Activated CD4-positive, alpha-beta memory T cell treated with anti-CD3 and anti-CD28 coated beads for 36 hours (primary cell): ENCODE results near the gene RASGRP1. TPM values are rescaled to one million over a fixed set of nuclear protein-coding genes. Genes with fewer than 3 reads are reported as not detected.

Experiments
- CTCF ChIA-PET: fragments of 350-600 bp; sonication (Branson Sonifier 250); formaldehyde crosslinking; loops from one replicate; lab custom pipeline; 2021; ENCODE audit warnings: antibody characterized with exemption, inconsistent platforms; lab: Charles Lee
- POLR2A ChIA-PET: fragments of 350-600 bp; sonication (Branson Sonifier 250); formaldehyde crosslinking; loops from one replicate; lab custom pipeline; 2021; ENCODE audit warnings: antibody characterized with exemption; lab: Charles Lee
- DNase-seq: peaks from one replicate; pipeline ENCODE4 v3.0.0-alpha.2; 2020
- H3K27ac Mint-ChIP-seq: one replicate; pipeline ENCODE4 v1.8.0; 2021; ENCODE audit warnings: mixed read lengths
- H3K27me3 Mint-ChIP-seq: one replicate; pipeline ENCODE4 v1.8.0; 2021; ENCODE audit warnings: mixed read lengths
- H3K36me3 Mint-ChIP-seq: one replicate; pipeline ENCODE4 v1.8.0; 2021; ENCODE audit warnings: mixed read lengths
- H3K4me1 Mint-ChIP-seq: one replicate; pipeline ENCODE4 v1.8.0; 2021; ENCODE audit warnings: low read depth, mixed read lengths
- H3K4me3 Mint-ChIP-seq: one replicate; pipeline ENCODE4 v1.8.0; 2021; ENCODE audit warnings: mild to moderate bottlenecking, mixed read lengths
- H3K9me3 Mint-ChIP-seq: one replicate; pipeline ENCODE4 v1.8.0; 2021; ENCODE audit warnings: mixed read lengths
- intact Hi-C: fragments of 100-400 bp; cut with micrococcal nuclease; formaldehyde crosslinking; loops from one replicate; pipeline ENCODE4 v1.15.1; 2023
- total RNA-seq, 2 experiments: library from RNA; stranded (reverse); gene quantifications; one replicate each; pipeline ENCODE4 v1.2.3, GENCODE V29; 2021

RASGRP1 gene
- total RNA-seq, 2 experiments from 2014 or later = 167 to 174 TPM

GRCh38 chr15:38461066-38461833 is 103.4 kb downstream of the RASGRP1 start:
- CTCF ChIA-PET = interaction anchor here (1.0 to 4.3 kb wide), 4 partner anchors 13 to 246 kb away, joined by 3 to 21 read pairs (median 5); no protein-coding TSS in a partner anchor
- peaks cover 1% of the 10 kb centered on the region for H3K36me3 Mint-ChIP-seq
- peaks cover 36% of the 10 kb centered on the region for H3K4me1 Mint-ChIP-seq

GRCh38 chr15:38460543-38460942 is 104.1 kb downstream of the RASGRP1 start:
- intact Hi-C loops = no loop called here
- ChIA-PET CTCF (interaction anchor here (1.0 to 4.3 kb wide), 4 partner anchors 14 to 247 kb away, joined by 3 to 21 read pairs (median 5); no protein-coding TSS in a partner anchor), POLR2A (no interaction called here)
- DNase-seq = no peak
- Mint-ChIP-seq H3K9me3 (no peaks in the 10 kb centered on the region), H3K36me3 (no peaks in the 10 kb centered on the region), H3K4me1 (peaks cover 41% of the 10 kb centered on the region), H3K27ac (no peak overlapping the region), H3K4me3 (no peak overlapping the region), H3K27me3 (no peaks in the 10 kb centered on the region)

More at GRCh38 chr15:38461066-38461833, 103.4 kb downstream of the RASGRP1 start:
- Mint-ChIP-seq H3K4me3 (no peak overlapping the region), H3K27ac (no peak overlapping the region), H3K27me3 (no peaks in the 10 kb centered on the region), H3K9me3 (no peaks in the 10 kb centered on the region)
- POLR2A ChIA-PET = no interaction called here
- intact Hi-C loops = no loop called here
- no peak for DNase-seq

GRCh38 chr15:38459480-38459879 is 105.1 kb downstream of the RASGRP1 start:
- Mint-ChIP-seq H3K4me1 (peaks cover 47% of the 10 kb centered on the region), H3K9me3 (no peaks in the 10 kb centered on the region), H3K27me3 (no peaks in the 10 kb centered on the region), H3K36me3 (no peaks in the 10 kb centered on the region), H3K27ac (no peak overlapping the region), H3K4me3 (no peak overlapping the region)
- DNase-seq = no peak
- ChIA-PET CTCF (interaction anchor here (1.9 to 4.3 kb wide), 3 partner anchors 19 to 240 kb away, joined by 7 to 21 read pairs (median 17); no protein-coding TSS in a partner anchor), POLR2A (no interaction called here)
- intact Hi-C loops = no loop called here

- H3K27ac Mint-ChIP-seq = no peak overlapping the region
- H3K4me3 Mint-ChIP-seq = no peak overlapping the region
- peaks cover 47% of the 10 kb centered on the region for H3K4me1 Mint-ChIP-seq
- no peaks in the 10 kb centered on the region for H3K9me3 Mint-ChIP-seq
- DNase-seq = no peak
- ChIA-PET POLR2A (no interaction called here), CTCF (interaction anchor here (1.9 to 4.3 kb wide), 3 partner anchors 18 to 241 kb away, joined by 7 to 21 read pairs (median 17); no protein-coding TSS in a partner anchor)
- intact Hi-C loops = no loop called here
- peaks cover 3% of the 10 kb centered on the region for H3K36me3 Mint-ChIP-seq
- H3K27me3 Mint-ChIP-seq = no peaks in the 10 kb centered on the region
Observed at GRCh38 chr15:38458646-38459045, 106.0 kb downstream of the RASGRP1 start.

- CTCF ChIA-PET = interaction anchor here (0.5 to 3.4 kb wide), 14 partner anchors 8 to 253 kb away, joined by 3 to 65 read pairs (median 5); partner anchors contain the start of gene RASGRP1
- H3K4me1 Mint-ChIP-seq = peaks cover 28% of the 10 kb centered on the region
- peak overlapping the region; percentile 3 for H3K27ac Mint-ChIP-seq
- POLR2A ChIA-PET = interaction anchor here (0.8 to 1.8 kb wide), 9 partner anchors 13 to 245 kb away, joined by 3 to 10 read pairs (median 4); no protein-coding TSS in a partner anchor
- no peak for DNase-seq
- intact Hi-C loops = no loop called here
- H3K36me3 Mint-ChIP-seq = peaks cover 3% of the 10 kb centered on the region
- H3K4me3 Mint-ChIP-seq = peak overlapping the region; percentile 93
- no peaks in the 10 kb centered on the region for H3K9me3 Mint-ChIP-seq
- H3K27me3 Mint-ChIP-seq = no peaks in the 10 kb centered on the region
Observed at GRCh38 chr15:38455092-38455491, 109.5 kb downstream of the RASGRP1 start.

- H3K27ac Mint-ChIP-seq = peak overlapping the region; percentile 89
- no peaks in the 10 kb centered on the region for H3K27me3 Mint-ChIP-seq
- ChIA-PET POLR2A (interaction anchor here (0.8 to 1.8 kb wide), 12 partner anchors 13 to 245 kb away, joined by 3 to 10 read pairs (median 4); no protein-coding TSS in a partner anchor), CTCF (interaction anchor here (0.5 to 3.4 kb wide), 18 partner anchors 8 to 253 kb away, joined by 3 to 65 read pairs (median 5); partner anchors contain the start of gene RASGRP1)
- DNase-seq = no peak
- intact Hi-C loops = no loop called here
- H3K9me3 Mint-ChIP-seq = no peaks in the 10 kb centered on the region
- peaks cover 3% of the 10 kb centered on the region for H3K36me3 Mint-ChIP-seq
- peak overlapping the region; percentile 93 for H3K4me3 Mint-ChIP-seq
- H3K4me1 Mint-ChIP-seq = peaks cover 24% of the 10 kb centered on the region
Observed at GRCh38 chr15:38454696-38455090, 109.9 kb downstream of the RASGRP1 start.

- ChIA-PET CTCF (interaction anchor here (0.6 to 3.4 kb wide), 18 partner anchors 9 to 1302 kb away, joined by 3 to 65 read pairs (median 5); partner anchors contain the start of gene RASGRP1), POLR2A (interaction anchor here (0.8 to 1.8 kb wide), 12 partner anchors 12 to 246 kb away, joined by 3 to 10 read pairs (median 4); no protein-coding TSS in a partner anchor)
- peak; percentile 93 for DNase-seq
- Mint-ChIP-seq H3K4me1 (peaks cover 22% of the 10 kb centered on the region), H3K36me3 (peaks cover 3% of the 10 kb centered on the region), H3K27me3 (no peaks in the 10 kb centered on the region), H3K27ac (peak within 1 kb of the TSS; percentile 89), H3K4me3 (peak within 1 kb of the TSS; percentile 93), H3K9me3 (no peaks in the 10 kb centered on the region)
- intact Hi-C loops = no loop called here
Observed at GRCh38 chr15:38453971-38454695, 110.5 kb downstream of the RASGRP1 start, which contains the start of gene FAM98B. TSS of gene FAM98B (plus strand) at chr15:38454127. CDS start at chr15:38454162, 35 bp downstream.

GRCh38 chr15:38441130-38441519 is 123.5 kb downstream of the RASGRP1 start:
- Mint-ChIP-seq H3K4me3 (no peak overlapping the region), H3K9me3 (peaks cover 9% of the 10 kb centered on the region), H3K27ac (no peak overlapping the region), H3K36me3 (no peaks in the 10 kb centered on the region), H3K27me3 (peaks cover 10% of the 10 kb centered on the region), H3K4me1 (peaks cover 5% of the 10 kb centered on the region)
- CTCF ChIA-PET = interaction anchor here (0.8 to 7.4 kb wide), 34 partner anchors 8 to 1316 kb away, joined by 3 to 266 read pairs (median 5); partner anchors contain the start of gene FAM98B
- intact Hi-C loops = no loop called here
- no peak for DNase-seq
- POLR2A ChIA-PET = interaction anchor here (1.3 kb wide), 2 partner anchors 14 kb away, joined by 3 to 5 read pairs; no protein-coding TSS in a partner anchor

- no peaks in the 10 kb centered on the region for H3K36me3 Mint-ChIP-seq
- peaks cover 9% of the 10 kb centered on the region for H3K9me3 Mint-ChIP-seq
Observed at GRCh38 chr15:38440353-38441129, 124.1 kb downstream of the RASGRP1 start.

More at GRCh38 chr15:38440353-38441129, 124.1 kb downstream of the RASGRP1 start:
- ChIA-PET CTCF (interaction anchor here (0.6 to 7.4 kb wide), 60 partner anchors 9 to 1317 kb away, joined by 3 to 266 read pairs (median 4); partner anchors contain the start of genes FAM98B, RASGRP1 and SPRED1), POLR2A (interaction anchor here (1.3 kb wide), 1 partner anchor 15 kb away, joined by 5 read pairs; no protein-coding TSS in a partner anchor)
- intact Hi-C loops = loop anchor here (1.0 kb wide), 2 partner anchors 250 to 259 kb away; no protein-coding TSS in a partner anchor
- Mint-ChIP-seq H3K27me3 (peaks cover 11% of the 10 kb centered on the region), H3K4me1 (peaks cover 5% of the 10 kb centered on the region), H3K27ac (peak overlapping the region; percentile 6), H3K4me3 (no peak overlapping the region)
- DNase-seq = peak; percentile 60
